ENCODE results near the gene ANO10.
"Not testable (repeated sequence)": the region's sequence is repeated elsewhere in the genome, so short reads cannot be mapped to it uniquely, and the experiment has no call there.

ANO10 gene

GRCh38 chr3:43615133-43615532 is 6.7 kb downstream of the ANO10 start:
- no peak overlapping the region for H3K4me3 ChIP-seq (replicated peaks; ENCODE audit: low read depth, low read length)
- DNase-seq (ENCODE audit: extremely low read depth, low read depth), result no peak
- TF ChIP-seq CTCF (IDR thresholded peaks at IDR 0.05; ENCODE audit: low read depth, low read length, missing control alignments), result no peak

- no peak for TF ChIP-seq CTCF (IDR thresholded peaks at IDR 0.05; ENCODE audit: low read depth, low read length, missing control alignments)
- no peak for DNase-seq (ENCODE audit: extremely low read depth, low read depth)
- no peak overlapping the region for H3K4me3 ChIP-seq (replicated peaks; ENCODE audit: low read depth, low read length)
These were observed 7.8 kb downstream of the ANO10 start for GRCh38 chr3:43613976-43614375.

GRCh38 chr3:43612419-43612818 is 9.4 kb downstream of the ANO10 start:
- no peak for DNase-seq (ENCODE audit: extremely low read depth, low read depth)
- TF ChIP-seq CTCF (IDR thresholded peaks at IDR 0.05; ENCODE audit: low read depth, low read length, missing control alignments), result no peak
- no peak overlapping the region for H3K4me3 ChIP-seq (replicated peaks; ENCODE audit: low read depth, low read length)

- TF ChIP-seq CTCF (IDR thresholded peaks at IDR 0.05; ENCODE audit: low read depth, low read length, missing control alignments), result no peak
- no peak for DNase-seq (ENCODE audit: extremely low read depth, low read depth)
- H3K4me3 ChIP-seq (replicated peaks; ENCODE audit: low read depth, low read length), result no peak overlapping the region
These were observed 12.4 kb downstream of the ANO10 start for GRCh38 chr3:43609406-43609805.

GRCh38 chr3:43608751-43609150 is 13.1 kb downstream of the ANO10 start:
- TF ChIP-seq CTCF (IDR thresholded peaks at IDR 0.05; ENCODE audit: low read depth, low read length, missing control alignments), result no peak
- no peak for DNase-seq (ENCODE audit: extremely low read depth, low read depth)
- no peak overlapping the region for H3K4me3 ChIP-seq (replicated peaks; ENCODE audit: low read depth, low read length)

- no peak for TF ChIP-seq CTCF (IDR thresholded peaks at IDR 0.05; ENCODE audit: low read depth, low read length, missing control alignments)
- H3K4me3 ChIP-seq (replicated peaks; ENCODE audit: low read depth, low read length), result no peak overlapping the region
- DNase-seq (ENCODE audit: extremely low read depth, low read depth), result no peak
These were observed 15.5 kb downstream of the ANO10 start for GRCh38 chr3:43606284-43606683.

- not testable (repeated sequence) for DNase-seq (ENCODE audit: extremely low read depth, low read depth); H3K4me3 ChIP-seq (replicated peaks; ENCODE audit: low read depth, low read length)
These were observed 21.9 kb downstream of the ANO10 start for GRCh38 chr3:43599959-43600358.

Measured in HFF-Myc (cell line).